HG02678 (cell line): ENCODE measurements around the gene ATCAY.
"Not testable (repeated sequence)": the region's sequence is repeated elsewhere in the genome, so short reads cannot be mapped to it uniquely, and the experiment has no call there.

Experiments
- ATAC-seq: cut with Tn5 transposase; IDR thresholded peaks from one replicate; pipeline ENCODE4 v1.9.1; 2021; ENCODE audit warnings: mild to moderate bottlenecking, moderate library complexity; ENCODE audit not compliant: unreplicated experiment

The ATCAY gene

DNA sequence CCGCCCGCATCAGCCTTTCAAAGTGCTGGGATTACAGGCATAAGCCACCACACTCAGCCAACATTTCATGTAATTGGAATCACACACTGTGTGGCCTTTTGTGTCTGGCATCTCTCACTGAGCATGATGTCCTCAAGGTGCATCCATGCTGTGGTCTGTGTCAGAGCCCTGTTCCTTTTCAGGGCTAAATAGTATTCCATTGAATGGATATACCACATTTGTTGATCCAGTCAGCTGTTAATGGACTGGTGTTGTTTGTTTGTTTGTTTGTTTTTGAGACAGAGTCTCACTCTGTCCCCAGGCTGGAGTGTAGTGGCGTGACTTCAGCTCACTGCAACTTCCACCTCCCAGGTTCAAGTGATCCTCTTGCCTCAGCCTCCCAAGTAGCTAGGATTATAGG, 17.9 kb downstream of the ATCAY start:
- ATAC-seq, result no peak

DNA sequence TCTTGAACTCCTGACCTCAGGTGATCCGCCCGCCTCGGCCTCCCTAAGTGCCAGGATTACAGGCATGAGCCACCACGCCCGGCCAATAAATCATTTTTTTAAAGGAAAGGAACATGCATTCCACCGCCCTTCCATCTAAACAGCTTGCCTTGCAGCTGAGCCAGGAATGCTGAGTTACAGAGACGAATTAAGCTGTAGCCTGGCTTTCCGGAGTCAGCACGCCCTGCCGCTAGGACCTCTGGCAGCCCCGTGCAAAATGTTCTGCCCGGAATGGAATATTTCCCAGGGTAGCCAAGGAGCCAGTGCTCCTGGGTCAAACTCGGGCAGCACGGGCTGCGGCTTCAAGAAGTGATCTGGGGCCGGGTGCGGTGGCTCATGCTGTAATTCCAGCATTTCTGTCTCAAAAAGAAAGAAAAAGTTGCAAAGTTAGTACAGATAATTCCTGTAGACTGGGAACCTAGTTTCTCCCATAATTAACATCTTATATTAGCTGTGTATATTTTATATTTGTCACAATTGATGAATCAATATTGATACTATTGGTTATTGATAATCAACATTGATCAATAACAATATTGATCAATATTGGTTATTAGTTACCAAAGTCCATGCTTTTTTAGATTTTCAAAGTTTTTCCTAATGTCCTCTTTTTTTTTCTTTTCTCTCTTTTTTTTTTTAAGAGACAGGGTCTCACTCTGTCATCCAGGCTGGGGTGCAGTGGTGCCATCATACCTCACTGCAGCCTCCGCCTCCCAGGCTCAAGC, 19.2 kb downstream of the ATCAY start:
- no peak for ATAC-seq

DNA sequence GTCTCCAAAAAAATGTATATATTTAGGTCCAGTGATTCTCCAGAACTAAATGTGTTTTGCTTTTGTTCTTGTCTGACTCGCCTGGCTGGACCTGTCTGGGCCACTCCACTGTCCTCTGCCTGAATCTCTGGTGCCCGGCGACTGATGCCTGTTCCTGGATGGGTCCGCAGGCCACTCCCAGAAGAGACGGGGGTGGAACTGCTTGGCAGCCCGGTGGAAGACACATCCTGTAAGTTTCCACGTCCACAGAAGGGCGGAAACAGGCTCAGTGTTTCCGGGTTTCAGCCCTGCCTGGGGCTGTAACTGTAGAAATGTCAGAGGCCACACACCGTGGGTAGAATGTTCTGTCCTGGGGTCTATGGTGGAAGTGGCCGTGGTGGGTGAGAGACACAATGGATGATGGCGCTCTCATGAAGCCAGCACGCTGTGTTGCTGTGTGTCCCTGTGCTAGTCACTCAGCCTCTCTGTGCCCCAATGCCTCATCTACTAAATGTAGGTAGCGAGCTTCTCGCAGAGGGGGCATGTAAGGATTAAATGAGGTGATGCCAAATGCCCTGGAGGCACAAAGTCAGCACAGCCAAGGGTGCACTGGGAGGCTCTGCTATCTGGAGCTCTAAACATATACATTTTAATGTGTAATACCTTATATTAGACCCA, 22.0 kb downstream of the ATCAY start:
- ATAC-seq, result no peak

DNA sequence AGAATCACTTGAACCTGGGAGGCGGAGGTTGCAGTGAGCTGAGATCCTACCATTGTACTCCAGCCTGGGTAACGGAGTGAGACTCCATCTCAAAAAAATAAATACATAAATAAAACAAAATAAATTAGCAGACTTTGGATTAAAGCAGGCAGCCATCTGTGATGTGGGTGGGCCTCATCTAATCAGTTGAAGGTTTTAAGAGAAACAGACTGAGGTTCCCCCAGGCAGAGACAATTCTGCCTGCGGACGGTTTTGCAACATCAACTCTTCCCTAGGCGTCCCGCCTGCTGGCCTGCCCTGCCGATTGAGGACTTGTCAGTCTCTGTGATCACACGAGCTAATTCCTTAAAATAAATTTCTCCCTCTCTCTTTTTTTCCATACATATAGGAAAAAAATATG, 23.7 kb downstream of the ATCAY start:
- no peak for ATAC-seq

DNA sequence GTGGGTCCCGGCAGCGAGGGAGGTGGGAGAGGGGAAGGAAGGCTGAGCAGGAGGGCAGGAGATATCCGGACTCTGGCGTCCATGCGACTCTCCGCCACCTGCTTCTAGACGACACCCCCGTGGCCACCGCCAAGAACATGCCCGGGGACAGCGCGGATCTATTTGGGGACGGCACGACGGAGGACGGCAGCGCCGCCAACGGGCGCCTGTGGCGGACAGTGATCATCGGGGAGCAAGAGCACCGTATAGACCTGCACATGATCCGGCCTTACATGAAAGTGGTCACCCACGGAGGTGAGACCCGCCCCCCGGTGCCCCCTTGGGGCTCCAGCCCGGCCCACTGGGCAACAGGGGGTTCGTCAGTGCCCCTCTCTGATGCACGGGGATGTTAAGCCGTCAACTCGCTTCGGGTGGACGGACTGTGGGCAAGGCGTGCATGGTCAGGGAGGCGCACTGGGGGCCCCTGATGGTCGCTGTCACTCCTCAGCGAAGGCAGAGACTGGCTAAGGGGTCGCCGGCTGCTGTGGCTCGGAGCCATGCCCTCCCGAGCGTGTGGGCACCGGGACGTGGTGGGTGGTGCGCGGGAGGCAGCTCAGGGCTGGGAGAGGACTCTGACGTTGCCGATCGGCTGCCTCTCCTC, 27.3 kb downstream of the ATCAY start:
- no peak for ATAC-seq

DNA sequence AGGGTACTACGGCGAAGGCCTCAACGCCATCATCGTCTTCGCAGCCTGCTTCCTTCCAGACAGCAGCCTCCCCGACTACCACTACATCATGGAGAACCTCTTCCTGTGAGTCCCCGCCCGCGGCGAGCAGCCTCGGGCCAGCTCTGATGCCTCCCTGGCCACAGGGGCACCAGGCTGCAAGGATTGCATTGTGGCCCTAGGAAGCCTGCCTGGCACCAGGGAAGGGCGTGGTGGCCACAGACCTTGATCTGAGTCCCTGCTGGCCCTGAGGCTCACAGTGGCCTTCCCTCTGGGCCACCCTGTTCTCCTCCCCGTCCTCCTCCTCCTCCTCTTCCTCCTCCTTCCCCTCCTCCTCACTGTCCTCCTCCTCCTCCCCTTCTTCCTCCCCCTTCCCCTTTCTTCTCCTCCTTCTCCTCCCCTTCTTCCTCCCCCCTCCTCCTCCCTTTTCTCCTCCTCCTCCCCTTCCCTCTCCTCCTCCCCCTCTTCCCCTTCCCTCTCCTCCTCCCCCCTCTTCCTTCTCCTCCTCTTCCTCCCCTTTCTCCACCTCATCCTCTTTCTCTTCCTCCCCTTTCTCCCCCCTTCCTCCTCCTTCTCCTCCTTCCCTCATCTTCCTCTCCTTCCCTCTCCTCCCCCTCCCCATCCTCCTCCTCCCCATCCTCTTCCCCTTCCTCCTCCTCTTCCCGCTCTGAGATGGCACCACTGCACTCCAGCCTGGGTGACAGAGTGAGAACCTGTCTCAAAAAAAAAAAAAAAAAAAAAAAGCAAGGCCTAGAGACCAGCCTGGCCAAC, 28.0 kb downstream of the ATCAY start:
- ATAC-seq, result no peak

DNA sequence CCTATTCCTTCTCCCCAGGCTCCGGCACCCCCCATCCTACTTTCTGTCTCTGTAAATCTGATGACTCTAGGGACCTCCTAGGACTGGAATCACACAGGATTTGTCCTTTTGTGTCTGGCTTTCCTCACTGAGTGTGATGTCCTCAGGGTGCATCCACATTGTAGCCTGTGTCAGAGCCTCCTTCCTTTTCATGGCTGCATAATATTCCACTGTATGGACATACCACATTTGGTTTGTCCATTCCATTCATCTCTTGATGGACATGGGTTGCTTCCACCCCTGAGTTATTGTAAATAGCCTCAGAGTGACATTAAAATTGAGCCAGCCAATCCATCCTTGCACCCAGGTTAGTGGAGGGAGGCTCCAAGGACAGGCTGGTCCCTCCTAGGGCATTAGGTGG, 29.6 kb downstream of the ATCAY start:
- no peak for ATAC-seq

DNA sequence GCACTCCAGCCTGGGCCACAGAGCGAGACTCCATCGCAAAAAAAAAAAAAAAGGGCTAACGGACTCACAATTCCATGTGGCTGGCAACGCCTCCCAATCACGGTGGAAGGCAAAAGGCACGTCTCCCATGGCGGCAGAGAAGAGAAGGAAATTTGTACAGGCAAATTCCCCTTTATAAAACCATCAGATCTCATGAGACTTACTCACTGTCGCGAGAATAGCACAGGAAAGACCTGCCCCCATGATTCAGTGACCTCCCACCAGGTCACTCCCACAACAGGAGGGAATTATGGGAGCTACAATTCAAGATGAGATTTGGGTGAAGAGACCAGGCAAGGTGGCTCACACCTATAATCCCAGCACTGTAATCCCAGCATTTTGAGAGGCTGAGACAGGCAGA, 33.7 kb downstream of the ATCAY start:
- no peak for ATAC-seq

DNA sequence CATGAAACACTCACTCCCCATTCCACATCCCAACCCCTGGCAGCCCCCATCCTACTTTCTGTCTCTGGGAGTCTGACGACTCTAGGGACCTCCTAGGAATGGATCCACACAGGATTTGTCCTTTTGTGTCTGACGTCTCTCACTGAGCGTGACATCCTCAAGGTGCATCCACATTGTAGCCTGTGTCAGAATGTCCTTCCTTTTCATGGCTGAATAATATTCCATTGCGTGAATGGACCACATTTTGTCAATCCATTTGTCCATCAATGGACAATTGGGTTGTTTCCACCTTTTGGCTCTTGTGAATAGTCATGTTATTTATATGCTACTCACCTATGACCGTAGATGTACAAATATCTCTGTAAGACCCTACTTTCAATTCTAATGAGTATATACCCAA, 35.5 kb downstream of the ATCAY start:
- no peak for ATAC-seq

DNA sequence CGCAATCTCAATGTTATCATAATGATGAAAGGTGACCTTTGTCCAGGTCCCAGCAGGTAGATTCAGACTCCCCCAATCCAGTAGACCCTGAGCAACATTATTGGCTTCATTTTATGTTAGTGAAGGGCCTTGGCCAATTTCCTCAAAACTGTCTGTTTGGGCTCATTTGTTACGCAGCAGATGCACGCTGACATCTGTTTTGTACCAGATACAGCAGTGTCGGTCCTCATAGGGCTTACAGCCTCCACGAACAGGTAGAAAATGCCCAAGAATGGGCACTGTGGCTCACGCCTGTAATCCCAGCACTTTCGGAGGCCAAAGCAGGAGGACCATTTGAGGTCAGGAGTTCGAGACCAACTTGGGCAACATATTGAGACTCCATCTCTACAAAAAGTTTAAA, 39.3 kb downstream of the ATCAY start:
- no peak for ATAC-seq

DNA sequence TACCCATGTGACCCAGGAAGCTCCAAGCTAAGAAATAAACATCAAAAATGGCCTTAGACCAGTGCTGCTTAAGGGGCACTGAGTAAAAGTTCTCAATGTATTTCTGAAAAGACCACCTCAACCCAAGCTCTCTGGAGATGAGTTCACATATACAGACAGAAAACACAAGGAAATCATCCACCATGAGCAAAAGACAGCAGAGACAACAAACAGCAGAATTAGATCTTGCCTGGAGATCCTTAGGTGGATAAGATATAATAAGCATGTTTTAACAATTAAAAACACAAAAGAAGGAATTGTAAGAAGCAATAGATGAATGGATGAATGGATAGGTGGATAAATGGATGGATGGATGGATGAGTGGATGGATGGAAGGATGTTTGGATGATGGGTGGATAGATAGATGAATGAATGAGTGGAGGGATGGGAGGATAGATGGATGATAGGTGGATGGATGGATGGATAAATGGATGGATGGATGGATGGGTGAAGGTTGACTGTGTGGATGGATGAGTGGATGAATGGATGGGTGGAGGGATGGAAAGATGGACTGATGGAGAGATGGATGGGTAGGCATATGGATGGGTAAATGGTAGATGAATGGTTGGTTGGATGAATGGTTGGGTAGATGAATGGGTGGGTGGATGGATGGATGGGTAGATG, 42.7 kb downstream of the ATCAY start:
- ATAC-seq, result no peak

DNA sequence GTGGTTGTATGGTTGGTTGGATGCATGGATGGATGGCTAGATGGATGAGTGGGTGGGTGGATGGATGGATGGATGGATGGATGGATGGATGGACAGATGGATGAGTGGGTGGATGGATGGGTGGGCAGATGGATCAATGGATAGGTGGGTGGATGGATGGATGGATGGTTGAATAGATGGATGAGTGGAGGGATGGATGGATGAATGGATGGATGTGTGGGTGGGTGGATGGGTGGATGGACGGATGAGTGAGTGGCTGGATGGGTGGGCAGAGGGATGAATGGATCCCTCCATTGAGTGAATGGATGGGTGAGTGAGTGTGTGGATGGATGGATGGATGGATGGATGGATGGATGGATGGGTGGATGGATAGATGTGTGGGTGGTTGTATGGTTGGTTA, 43.4 kb downstream of the ATCAY start:
- ATAC-seq, result no peak

DNA sequence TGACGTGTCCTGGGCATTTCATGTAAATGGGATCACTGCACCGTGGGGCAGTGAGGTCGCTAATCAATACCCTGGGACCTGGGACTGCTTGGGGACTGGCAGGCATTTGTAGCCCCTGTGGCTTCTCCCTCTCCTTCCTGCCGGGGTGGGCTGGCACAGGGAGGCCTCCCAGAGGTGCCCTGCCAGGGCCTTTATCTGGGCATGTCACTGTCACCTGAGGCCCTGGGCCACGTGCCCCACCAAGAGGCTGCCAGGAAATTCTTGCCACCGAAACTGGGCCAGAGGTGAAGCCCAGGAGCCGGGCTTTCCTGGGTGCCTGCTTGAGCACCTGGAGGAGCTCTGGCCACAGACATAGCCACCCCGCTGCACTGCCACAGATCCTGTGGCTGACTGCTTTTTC, 50.6 kb downstream of the ATCAY start:
- ATAC-seq, result no peak

DNA sequence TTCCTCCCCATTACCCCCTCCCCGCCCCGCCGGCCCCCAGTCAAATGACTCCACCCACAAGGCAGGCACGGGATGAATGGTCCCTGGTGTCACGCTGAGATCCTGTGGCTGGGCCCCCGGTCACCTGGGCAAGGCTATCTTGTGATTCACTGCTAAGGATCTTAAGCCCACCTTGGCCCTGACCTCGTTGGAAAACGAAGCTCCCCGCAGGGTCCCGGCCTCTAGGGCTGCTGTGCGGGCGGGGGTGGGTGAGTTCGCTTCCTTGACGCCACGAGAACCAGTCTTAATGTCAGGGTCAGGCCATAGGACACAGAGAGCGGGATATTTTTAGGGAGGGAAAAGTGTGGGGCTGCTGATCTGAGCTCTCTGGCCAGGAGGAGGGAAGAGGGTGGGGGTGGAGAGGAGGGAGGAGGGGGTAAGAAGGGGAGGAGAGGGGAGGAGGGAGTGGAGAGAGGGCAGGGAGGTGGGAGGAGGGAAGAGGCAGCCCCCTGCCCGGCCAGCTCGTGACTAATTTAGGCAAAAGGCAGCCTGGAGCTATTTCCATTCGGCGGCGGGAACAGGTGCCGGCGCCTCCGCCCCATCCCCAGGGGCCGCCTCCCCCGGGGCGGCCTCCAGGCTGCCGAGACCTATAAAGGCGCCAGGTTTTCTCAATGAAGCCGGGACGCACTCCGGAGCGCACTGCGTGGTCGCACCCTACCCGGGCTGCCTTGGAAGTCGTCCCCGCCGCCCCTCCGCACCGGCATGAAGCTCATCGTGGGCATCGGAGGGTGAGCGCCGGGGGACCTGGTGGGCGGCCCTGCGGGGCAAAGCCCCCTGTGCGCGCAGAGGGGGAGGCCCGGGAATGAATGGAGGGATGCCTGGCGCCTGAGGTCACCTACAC, 52.7 kb downstream of the ATCAY start, which contains the start of gene NMRK2:
Gene NMRK2 (plus strand): TSS at position 139 of the 880 bp plus-strand sequence. CDS start 603 bp downstream, at position 742.
- ATAC-seq, result no peak

DNA sequence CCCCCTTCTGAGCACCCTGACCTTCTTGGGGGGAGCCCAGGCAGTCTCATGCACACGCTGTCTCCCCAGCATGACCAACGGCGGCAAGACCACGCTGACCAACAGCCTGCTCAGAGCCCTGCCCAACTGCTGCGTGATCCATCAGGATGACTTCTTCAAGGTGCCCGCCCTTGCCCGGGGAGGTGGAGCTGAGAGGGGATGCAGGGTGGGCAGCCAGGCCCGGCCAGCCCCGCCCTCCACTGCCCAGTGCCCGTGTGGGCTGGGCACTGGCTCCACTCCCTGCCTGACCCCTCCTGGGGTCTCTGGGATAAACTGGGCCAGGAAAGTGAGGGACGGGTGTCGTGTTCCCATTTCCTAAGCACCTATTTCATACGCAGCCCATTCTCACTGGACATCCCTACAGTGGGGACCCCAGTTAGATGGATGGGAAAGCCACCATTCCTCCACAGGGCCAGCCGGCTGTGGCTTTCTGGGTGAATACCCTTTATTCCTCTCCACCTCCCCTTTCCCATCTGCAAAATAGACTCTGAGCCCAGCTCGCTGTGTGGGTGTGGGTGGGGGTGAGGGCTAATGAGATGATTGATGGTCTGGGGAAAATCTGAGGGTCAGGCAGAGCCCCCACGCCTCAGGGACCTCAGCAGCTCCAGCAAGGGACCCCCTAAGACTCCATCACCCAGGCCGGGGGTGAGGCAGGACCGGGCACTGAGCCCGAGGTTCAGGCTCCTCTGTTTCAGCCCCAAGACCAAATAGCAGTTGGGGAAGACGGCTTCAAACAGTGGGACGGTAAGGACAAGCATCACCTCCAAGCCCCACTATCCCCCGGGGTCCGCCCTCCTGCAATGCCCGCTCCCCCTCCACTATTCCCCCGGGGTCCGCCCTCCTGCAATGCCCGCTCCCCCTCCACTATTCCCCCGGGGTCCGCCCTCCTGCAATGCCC, 56.3 kb downstream of the ATCAY start:
- no peak for ATAC-seq

DNA sequence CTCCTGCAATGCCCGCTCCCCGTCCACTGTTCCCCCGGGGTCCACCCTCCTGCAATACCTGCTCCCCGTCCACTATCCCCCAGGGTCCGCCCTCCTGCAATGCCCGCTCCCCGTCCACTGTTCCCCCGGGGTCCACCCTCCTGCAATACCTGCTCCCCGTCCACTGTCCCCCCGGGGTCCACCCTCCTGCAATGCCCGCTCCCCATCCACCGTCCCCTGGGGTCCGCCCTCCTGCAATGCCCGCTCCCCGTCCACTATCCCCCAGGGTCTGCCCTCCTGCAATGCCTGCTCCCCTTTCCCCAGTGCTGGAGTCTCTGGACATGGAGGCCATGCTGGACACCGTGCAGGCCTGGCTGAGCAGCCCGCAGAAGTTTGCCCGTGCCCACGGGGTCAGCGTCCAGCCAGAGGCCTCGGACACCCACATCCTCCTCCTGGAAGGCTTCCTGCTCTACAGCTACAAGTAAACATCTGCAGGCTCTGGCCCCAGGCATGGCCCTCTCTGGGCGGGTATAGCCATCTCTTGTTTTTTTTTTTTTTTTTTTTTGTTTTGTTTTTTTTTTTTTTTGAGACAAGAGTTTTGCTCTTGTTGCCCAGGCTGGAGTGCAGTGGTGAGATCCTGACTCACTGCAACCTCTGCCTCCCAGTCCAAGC, 57.9 kb downstream of the ATCAY start:
- not testable (repeated sequence) for ATAC-seq

DNA sequence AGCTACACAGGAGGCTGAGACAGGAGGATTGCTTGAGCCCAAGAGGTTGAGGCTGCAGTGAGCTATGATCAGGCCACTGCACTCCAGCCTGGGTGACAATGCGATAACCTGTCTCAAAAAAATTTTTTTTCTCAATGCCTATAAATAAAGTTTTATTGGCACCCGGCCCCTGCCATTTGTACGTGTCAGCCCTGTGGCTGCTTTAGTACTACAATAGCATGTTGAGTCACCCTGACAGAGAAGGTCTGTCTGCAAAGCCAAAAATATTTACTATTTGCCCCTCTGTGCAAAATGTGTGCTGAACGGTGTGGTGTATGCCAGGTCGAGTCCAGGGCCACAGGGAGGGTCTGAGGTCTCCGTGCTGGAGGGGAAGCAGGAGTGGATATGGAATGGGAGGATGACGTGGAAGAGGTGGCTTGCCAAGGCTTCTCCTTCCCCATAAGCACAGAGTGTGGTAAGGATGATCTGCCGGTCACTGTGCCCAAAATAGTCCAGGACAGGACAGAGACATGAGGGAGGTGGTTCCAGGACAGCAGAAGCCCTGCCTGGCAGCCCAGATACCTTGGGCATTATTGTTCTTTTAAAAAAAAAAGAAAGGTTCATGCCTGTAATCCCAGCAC, 62.4 kb downstream of the ATCAY start:
- ATAC-seq, result no peak
